Measurements from ENCODE around the gene FBLN2.

The FBLN2 gene

DNA sequence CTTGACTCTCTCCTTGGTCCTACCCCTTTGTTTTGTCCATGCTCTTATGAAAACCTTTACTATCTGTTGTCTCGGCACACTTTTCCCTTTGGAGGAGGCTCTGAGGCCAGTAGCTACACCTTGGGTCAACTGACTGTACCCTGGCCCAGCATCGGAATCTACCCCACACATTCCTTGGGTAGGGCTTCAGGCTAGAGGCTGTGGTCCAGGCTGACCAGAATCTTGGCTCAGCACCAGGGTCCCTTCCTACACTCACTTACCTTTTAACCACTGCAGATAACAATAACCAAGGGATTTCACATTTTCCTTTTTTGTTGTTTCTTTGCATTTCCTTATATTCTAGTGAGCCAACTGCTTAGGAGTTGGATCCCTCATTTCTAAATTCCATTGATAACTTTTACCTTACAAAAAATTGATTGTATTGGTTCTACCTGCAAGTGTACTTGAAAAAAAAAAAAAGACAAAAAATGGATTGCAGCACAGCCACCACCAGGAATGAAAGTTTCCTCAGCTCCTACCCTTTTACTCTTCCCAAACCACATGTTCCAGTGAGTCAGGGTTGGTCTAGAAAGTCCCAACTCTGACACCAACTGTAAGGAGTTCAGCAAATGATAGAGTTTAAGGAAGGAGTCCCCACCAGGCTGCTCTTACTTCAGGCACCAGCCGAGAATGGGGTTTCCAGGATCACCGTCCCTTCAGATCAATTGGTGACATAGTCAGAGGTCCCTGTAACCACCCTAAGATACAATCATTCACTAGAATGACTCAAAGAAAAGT lies 95.6 kb downstream of the FBLN2 start:
- TF ChIP-seq ZBTB7A (IDR thresholded peaks at IDR 0.05; ENCODE audit: low read depth) (no peak), FOXM1 (IDR thresholded peaks at IDR 0.05; ENCODE audit: borderline replicate concordance, low read depth) (no peak), YY1 (IDR thresholded peaks at IDR 0.05; ENCODE audit: low read depth) (no peak), RAD21 (IDR thresholded peaks at IDR 0.05; ENCODE audit: low read depth) (no peak), TAF1 (IDR thresholded peaks at IDR 0.05; ENCODE audit: low read depth) (no peak), EP300 (IDR thresholded peaks at IDR 0.05; ENCODE audit: borderline replicate concordance) (no peak), NFIC (IDR thresholded peaks at IDR 0.05) (no peak), CEBPB (IDR thresholded peaks at IDR 0.05) (no peak), TCF12 (IDR thresholded peaks at IDR 0.05; ENCODE audit: low read depth) (no peak), CREB1 (IDR thresholded peaks at IDR 0.05; ENCODE audit: low read depth) (no peak), EGR1 (IDR thresholded peaks at IDR 0.05) (no peak), TEAD4 (IDR thresholded peaks at IDR 0.05) (no peak)
- TF ChIP-seq, protein P1, sequence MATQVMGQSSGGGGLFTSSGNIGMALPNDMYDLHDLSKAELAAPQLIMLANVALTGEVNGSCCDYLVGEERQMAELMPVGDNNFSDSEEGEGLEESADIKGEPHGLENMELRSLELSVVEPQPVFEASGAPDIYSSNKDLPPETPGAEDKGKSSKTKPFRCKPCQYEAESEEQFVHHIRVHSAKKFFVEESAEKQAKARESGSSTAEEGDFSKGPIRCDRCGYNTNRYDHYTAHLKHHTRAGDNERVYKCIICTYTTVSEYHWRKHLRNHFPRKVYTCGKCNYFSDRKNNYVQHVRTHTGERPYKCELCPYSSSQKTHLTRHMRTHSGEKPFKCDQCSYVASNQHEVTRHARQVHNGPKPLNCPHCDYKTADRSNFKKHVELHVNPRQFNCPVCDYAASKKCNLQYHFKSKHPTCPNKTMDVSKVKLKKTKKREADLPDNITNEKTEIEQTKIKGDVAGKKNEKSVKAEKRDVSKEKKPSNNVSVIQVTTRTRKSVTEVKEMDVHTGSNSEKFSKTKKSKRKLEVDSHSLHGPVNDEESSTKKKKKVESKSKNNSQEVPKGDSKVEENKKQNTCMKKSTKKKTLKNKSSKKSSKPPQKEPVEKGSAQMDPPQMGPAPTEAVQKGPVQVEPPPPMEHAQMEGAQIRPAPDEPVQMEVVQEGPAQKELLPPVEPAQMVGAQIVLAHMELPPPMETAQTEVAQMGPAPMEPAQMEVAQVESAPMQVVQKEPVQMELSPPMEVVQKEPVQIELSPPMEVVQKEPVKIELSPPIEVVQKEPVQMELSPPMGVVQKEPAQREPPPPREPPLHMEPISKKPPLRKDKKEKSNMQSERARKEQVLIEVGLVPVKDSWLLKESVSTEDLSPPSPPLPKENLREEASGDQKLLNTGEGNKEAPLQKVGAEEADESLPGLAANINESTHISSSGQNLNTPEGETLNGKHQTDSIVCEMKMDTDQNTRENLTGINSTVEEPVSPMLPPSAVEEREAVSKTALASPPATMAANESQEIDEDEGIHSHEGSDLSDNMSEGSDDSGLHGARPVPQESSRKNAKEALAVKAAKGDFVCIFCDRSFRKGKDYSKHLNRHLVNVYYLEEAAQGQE (IDR thresholded peaks at IDR 0.05; ENCODE audit: low read depth), result no peak
- TF ChIP-seq, protein P2, sequence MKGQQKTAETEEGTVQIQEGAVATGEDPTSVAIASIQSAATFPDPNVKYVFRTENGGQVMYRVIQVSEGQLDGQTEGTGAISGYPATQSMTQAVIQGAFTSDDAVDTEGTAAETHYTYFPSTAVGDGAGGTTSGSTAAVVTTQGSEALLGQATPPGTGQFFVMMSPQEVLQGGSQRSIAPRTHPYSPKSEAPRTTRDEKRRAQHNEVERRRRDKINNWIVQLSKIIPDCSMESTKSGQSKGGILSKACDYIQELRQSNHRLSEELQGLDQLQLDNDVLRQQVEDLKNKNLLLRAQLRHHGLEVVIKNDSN (IDR thresholded peaks at IDR 0.05), result no peak
- TF ChIP-seq, protein P3, sequence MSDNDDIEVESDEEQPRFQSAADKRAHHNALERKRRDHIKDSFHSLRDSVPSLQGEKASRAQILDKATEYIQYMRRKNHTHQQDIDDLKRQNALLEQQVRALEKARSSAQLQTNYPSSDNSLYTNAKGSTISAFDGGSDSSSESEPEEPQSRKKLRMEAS (IDR thresholded peaks at IDR 0.05), result no peak

DNA sequence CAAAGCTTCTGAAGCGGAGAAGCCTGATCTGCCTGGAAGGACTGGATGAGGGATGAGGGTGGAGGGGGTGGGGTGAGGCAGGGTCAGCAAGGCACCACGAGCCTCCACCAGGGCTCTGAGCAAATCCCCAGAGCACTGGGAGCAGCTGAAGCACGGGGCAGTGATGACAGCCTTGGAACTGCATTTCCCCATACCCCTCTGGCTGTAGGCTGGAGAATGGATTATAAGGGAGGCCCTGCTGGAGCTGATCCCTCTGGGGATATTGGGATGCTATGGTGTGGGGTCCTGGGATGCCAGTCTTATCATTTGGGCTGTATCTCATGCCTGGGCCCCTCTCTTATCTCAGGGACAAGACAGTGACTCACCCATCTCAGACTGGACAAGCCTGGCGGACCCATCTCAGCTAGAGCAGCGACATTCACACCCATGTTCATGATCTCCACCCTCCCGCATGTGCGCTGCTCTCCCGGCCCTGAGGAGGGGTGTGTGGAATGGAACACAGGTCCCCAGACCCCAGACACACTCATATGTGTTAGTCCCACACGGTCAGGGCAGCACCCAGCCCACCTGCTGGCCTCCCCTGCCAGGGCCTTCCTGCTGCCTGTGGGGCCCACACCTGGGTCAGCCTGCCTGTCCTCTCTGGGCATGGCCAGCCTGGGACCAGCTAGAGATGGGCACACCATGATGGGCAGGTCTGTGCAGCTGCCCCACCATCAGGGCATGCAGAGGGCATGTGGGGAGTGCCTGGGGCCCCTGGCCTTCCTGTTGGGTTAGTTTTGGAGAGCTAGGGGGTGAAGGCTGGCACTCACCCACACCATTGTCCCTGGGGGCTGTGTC lies 97.1 kb downstream of the FBLN2 start:
- TF ChIP-seq, protein P2 (IDR thresholded peaks at IDR 0.05), result no peak
- TF ChIP-seq TCF12 (IDR thresholded peaks at IDR 0.05; ENCODE audit: low read depth), result no peak
- TF ChIP-seq EP300 (IDR thresholded peaks at IDR 0.05; ENCODE audit: borderline replicate concordance), result no peak
- TF ChIP-seq TAF1 (IDR thresholded peaks at IDR 0.05; ENCODE audit: low read depth), result no peak
- no peak for TF ChIP-seq CEBPB (IDR thresholded peaks at IDR 0.05)
- no peak for TF ChIP-seq EGR1 (IDR thresholded peaks at IDR 0.05)
- TF ChIP-seq, protein P3 (IDR thresholded peaks at IDR 0.05), result no peak
- no peak for TF ChIP-seq RAD21 (IDR thresholded peaks at IDR 0.05; ENCODE audit: low read depth)
- no peak for TF ChIP-seq ZBTB7A (IDR thresholded peaks at IDR 0.05; ENCODE audit: low read depth)
- no peak for TF ChIP-seq NFIC (IDR thresholded peaks at IDR 0.05)
- no peak for TF ChIP-seq TEAD4 (IDR thresholded peaks at IDR 0.05)
- TF ChIP-seq FOXM1 (IDR thresholded peaks at IDR 0.05; ENCODE audit: borderline replicate concordance, low read depth), result no peak
- TF ChIP-seq CREB1 (IDR thresholded peaks at IDR 0.05; ENCODE audit: low read depth), result no peak
- TF ChIP-seq, protein P1 (IDR thresholded peaks at IDR 0.05; ENCODE audit: low read depth), result no peak
- TF ChIP-seq YY1 (IDR thresholded peaks at IDR 0.05; ENCODE audit: low read depth), result no peak

DNA sequence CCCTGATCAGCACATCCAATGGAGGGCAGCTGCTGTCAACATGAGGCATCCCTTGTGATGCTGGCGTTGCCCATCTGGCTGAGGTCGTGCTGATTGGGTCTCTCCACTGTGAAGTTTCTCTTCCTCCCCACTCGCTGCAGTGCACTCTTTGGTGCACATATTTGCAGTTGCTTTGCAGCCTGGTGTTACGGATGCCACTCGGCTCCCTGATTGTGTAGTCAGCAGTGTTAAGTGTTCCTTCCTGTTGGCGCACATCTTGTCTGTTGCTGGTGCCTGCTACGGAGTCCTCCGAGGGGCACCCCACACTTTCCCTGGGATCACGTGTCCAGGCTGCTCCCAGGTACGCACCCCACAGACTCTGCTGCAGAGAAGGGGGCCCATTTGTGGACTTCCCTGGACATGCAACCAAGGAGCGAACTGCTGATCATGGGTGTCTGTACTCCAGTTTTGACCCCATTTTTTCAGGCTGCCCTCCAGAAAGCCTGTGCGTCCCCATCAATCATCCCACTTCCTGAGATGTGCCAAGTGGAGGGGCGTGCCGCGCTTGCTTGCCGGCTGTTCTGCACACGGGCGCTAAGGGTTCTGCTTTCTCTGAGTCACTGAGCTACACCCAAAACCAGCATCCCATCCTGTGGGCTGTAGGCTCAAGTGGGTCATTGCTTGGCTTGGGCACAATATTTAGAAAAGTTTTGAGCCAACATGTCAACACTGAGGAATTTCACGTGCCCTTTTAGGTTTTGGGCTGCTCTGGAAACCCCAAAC lies 98.6 kb downstream of the FBLN2 start:
- TF ChIP-seq EP300 (IDR thresholded peaks at IDR 0.05; ENCODE audit: borderline replicate concordance) (no peak), RAD21 (IDR thresholded peaks at IDR 0.05; ENCODE audit: low read depth) (no peak), TEAD4 (IDR thresholded peaks at IDR 0.05) (no peak), EGR1 (IDR thresholded peaks at IDR 0.05) (no peak), CREB1 (IDR thresholded peaks at IDR 0.05; ENCODE audit: low read depth) (no peak), ZBTB7A (IDR thresholded peaks at IDR 0.05; ENCODE audit: low read depth) (no peak)
- TF ChIP-seq, protein P2 (IDR thresholded peaks at IDR 0.05), result no peak
- TF ChIP-seq, protein P1 (IDR thresholded peaks at IDR 0.05; ENCODE audit: low read depth), result no peak
